ENCODE results near the gene GNG12. TPM values are rescaled to one million over a fixed set of nuclear protein-coding genes. Genes with fewer than 3 reads are reported as not detected.
A peak's percentile ranks its signal among the peaks of the same experiment; 100 is the strongest.

GNG12 gene
- total and polyA plus RNA-seq, 2 donors from 2014 or later, result 46.1 to 89.3 TPM

GRCh38 chr1:67675800-67676199 lies 157.5 kb downstream of the GNG12 start:
- DNase-seq, result peak in 1 of 5 donors; percentile 33
- H3K27ac ChIP-seq (ENCODE audit: low read depth in 2 of 2, low read length in 2 of 2), result no peak overlapping the region
- H3K4me1 ChIP-seq (ENCODE audit: control insufficient read depth in 2 of 3, insufficient read depth in 2 of 3, low read depth in 1 of 3, low read length in 3 of 3), result peaks cover 0 to 6% (median 2%) of the 10 kb centered on the region in 3 donors
- H3K4me3 ChIP-seq (ENCODE audit: low read length in 3 of 3), result no peak overlapping the region
- no peak overlapping the region for H3K9ac ChIP-seq (ENCODE audit: low read length in 3 of 3)
- FAIRE-seq, result no peak
- intact Hi-C loops (cut with DNase I), result no loop called here
- no peak for TF ChIP-seq CTCF (IDR thresholded peaks at IDR 0.05; ENCODE audit: borderline replicate concordance, extremely low read depth, insufficient read depth)
- no peaks in the 10 kb centered on the region for H3K27me3 ChIP-seq (ENCODE audit: control insufficient read depth, insufficient read depth, low read length)
- no peaks in the 10 kb centered on the region for H3K36me3 ChIP-seq (ENCODE audit: control insufficient read depth in 2 of 3, insufficient read depth in 3 of 3, low read length in 3 of 3)
- H3K9me3 ChIP-seq (ENCODE audit: control insufficient read depth in 2 of 3, insufficient read depth in 1 of 3, low read length in 3 of 3), result no peaks in the 10 kb centered on the region

GRCh38 chr1:67674260-67675011 lies 158.8 kb downstream of the GNG12 start:
- DNase-seq (peak in 4 of 5 donors; percentile 73 to 88 (median 77)), FAIRE-seq (no peak)
- H3K9me3 ChIP-seq (ENCODE audit: control insufficient read depth in 2 of 3, insufficient read depth in 1 of 3, low read length in 3 of 3), result no peaks in the 10 kb centered on the region
- no peaks in the 10 kb centered on the region for H3K36me3 ChIP-seq (ENCODE audit: control insufficient read depth in 2 of 3, insufficient read depth in 3 of 3, low read length in 3 of 3)
- intact Hi-C loops (cut with DNase I), result no loop called here
- H3K4me1 ChIP-seq (ENCODE audit: control insufficient read depth in 2 of 3, insufficient read depth in 2 of 3, low read depth in 1 of 3, low read length in 3 of 3), result peaks cover 0 to 6% (median 2%) of the 10 kb centered on the region in 3 donors
- no peak for TF ChIP-seq CTCF (IDR thresholded peaks at IDR 0.05; ENCODE audit: borderline replicate concordance, extremely low read depth, insufficient read depth)
- H3K27ac ChIP-seq (ENCODE audit: low read depth in 2 of 2, low read length in 2 of 2), result no peak overlapping the region
- no peak overlapping the region for H3K9ac ChIP-seq (ENCODE audit: low read length in 3 of 3)
- no peak overlapping the region for H3K4me3 ChIP-seq (ENCODE audit: low read length in 3 of 3)
- no peaks in the 10 kb centered on the region for H3K27me3 ChIP-seq (ENCODE audit: control insufficient read depth, insufficient read depth, low read length)

GRCh38 chr1:67673468-67674201 lies 159.6 kb downstream of the GNG12 start:
- DNase-seq (no peak), FAIRE-seq (no peak)
- Histone ChIP-seq H3K27ac (ENCODE audit: low read depth in 2 of 2, low read length in 2 of 2) (no peak overlapping the region), H3K4me3 (ENCODE audit: low read length in 3 of 3) (no peak overlapping the region), H3K9ac (ENCODE audit: low read length in 3 of 3) (no peak overlapping the region), H3K36me3 (ENCODE audit: control insufficient read depth in 2 of 3, insufficient read depth in 3 of 3, low read length in 3 of 3) (no peaks in the 10 kb centered on the region), H3K27me3 (ENCODE audit: control insufficient read depth, insufficient read depth, low read length) (no peaks in the 10 kb centered on the region), H3K9me3 (ENCODE audit: control insufficient read depth in 2 of 3, insufficient read depth in 1 of 3, low read length in 3 of 3) (no peaks in the 10 kb centered on the region), H3K4me1 (ENCODE audit: control insufficient read depth in 2 of 3, insufficient read depth in 2 of 3, low read depth in 1 of 3, low read length in 3 of 3) (peaks cover 0 to 6% (median 2%) of the 10 kb centered on the region in 3 donors)
- no peak for TF ChIP-seq CTCF (IDR thresholded peaks at IDR 0.05; ENCODE audit: borderline replicate concordance, extremely low read depth, insufficient read depth)
- intact Hi-C loops (cut with DNase I), result no loop called here
